Tibial nerve (tissue), 4 donors: ENCODE results near the gene FARP1.

Experiments
- EP300 ChIP-seq, 2 donors: sonication (generic); formaldehyde crosslinking; IDR thresholded peaks; one replicate each; pipeline ENCODE4 v1.6.1; 2017; ENCODE audit warnings: antibody characterized with exemption in 2 of 2, mild to moderate bottlenecking in 1 of 2
- POLR2A ChIP-seq, 2 donors: fragments of 450-650 bp; IDR thresholded peaks; one replicate each; pipeline ENCODE4 v1.6.1; 2017; ENCODE audit warnings: antibody characterized with exemption in 2 of 2, mild to moderate bottlenecking in 2 of 2, moderate library complexity in 2 of 2
- TF ChIP-seq, protein P1 (sequence below), 5 experiments: fragments of 200-600 bp in 3 of 5; fragments of 450-650 bp in 2 of 5; sonication (generic) in 3 of 5; IDR thresholded peaks; one replicate each; pipeline ENCODE4 v1.5.1; 2016 to 2019; ENCODE audit warnings: antibody characterized with exemption in 5 of 5, mild to moderate bottlenecking in 3 of 5, moderate library complexity in 2 of 5

DNA sequence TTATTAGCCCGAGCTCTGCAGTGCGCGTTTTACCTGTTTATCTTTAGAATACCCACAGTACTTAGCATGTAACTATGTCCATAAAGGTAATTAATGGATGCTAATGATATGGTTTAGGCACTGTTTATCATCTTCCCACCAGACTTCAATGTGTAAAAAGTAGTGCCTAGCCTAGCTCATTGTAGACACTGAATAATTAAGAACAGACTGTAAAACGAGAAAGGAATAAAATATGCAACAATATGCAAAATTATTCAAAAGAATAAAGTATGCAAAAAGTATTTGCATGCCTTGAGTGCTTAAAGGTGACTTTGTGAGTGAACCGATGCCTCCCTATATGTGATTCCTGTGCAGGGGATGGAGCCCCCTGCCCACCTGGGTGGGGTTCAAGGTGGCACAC, 69.9 kb downstream of the FARP1 start:
- TF ChIP-seq, protein P1, sequence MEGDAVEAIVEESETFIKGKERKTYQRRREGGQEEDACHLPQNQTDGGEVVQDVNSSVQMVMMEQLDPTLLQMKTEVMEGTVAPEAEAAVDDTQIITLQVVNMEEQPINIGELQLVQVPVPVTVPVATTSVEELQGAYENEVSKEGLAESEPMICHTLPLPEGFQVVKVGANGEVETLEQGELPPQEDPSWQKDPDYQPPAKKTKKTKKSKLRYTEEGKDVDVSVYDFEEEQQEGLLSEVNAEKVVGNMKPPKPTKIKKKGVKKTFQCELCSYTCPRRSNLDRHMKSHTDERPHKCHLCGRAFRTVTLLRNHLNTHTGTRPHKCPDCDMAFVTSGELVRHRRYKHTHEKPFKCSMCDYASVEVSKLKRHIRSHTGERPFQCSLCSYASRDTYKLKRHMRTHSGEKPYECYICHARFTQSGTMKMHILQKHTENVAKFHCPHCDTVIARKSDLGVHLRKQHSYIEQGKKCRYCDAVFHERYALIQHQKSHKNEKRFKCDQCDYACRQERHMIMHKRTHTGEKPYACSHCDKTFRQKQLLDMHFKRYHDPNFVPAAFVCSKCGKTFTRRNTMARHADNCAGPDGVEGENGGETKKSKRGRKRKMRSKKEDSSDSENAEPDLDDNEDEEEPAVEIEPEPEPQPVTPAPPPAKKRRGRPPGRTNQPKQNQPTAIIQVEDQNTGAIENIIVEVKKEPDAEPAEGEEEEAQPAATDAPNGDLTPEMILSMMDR (IDR thresholded peaks at IDR 0.05) = no peak
- TF ChIP-seq EP300 (IDR thresholded peaks at IDR 0.05) (no peak), POLR2A (IDR thresholded peaks at IDR 0.05) (no peak)
